Dendritic cell treated with granulocyte-macrophage colony-stimulating factor and Interleukin-4, amounts not matched to agents 40 ng/mL and 50 ng/mL, for 4 days (primary cell): ENCODE results near the gene MPDZ.

Source experiments
- H3K27ac Mint-ChIP-seq: one replicate; pipeline ENCODE4 v1.8.0; 2022; ENCODE audit warnings: mild to moderate bottlenecking, mixed read lengths
- H3K27me3 Mint-ChIP-seq: one replicate; pipeline ENCODE4 v1.8.0; 2022; ENCODE audit warnings: mild to moderate bottlenecking, mixed read lengths
- H3K36me3 Mint-ChIP-seq: one replicate; pipeline ENCODE4 v1.8.0; 2022; ENCODE audit warnings: low read depth, mixed read lengths
- H3K4me1 Mint-ChIP-seq: one replicate; pipeline ENCODE4 v1.8.0; 2022; ENCODE audit warnings: low read depth, mixed read lengths
- H3K4me3 Mint-ChIP-seq: one replicate; pipeline ENCODE4 v1.8.0; 2022; ENCODE audit warnings: mild to moderate bottlenecking, moderate library complexity, mixed read lengths
- H3K9me3 Mint-ChIP-seq: one replicate; pipeline ENCODE4 v1.8.0; 2022; ENCODE audit warnings: mixed read lengths
- intact Hi-C: fragments of 100-400 bp; cut with micrococcal nuclease; formaldehyde crosslinking; loops from one replicate; pipeline ENCODE4 v1.15.0; 2022

The MPDZ gene

DNA sequence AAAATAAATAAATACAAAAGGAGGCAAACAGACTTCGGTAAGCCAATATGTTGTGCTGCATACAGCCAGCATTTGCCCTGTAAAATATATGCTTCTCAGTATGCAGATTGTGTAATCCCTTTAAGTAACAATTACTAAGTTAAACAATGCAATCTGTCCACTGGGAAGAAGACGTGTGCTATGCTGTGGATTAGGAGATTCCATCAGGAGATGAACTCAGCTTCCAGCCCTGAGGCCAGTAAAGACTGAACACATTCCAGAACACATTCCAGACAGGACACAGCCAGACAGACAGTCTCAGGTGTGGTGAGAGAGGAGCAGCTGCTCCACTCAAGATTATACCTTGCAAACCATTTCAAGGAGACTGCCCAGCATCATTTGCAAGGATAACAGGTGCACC lies 97.8 kb downstream of the MPDZ start:
- Mint-ChIP-seq H3K4me1 (no peaks in the 10 kb centered on the region), H3K36me3 (no peaks in the 10 kb centered on the region), H3K9me3 (no peaks in the 10 kb centered on the region), H3K27ac (no peak overlapping the region), H3K27me3 (no peaks in the 10 kb centered on the region), H3K4me3 (no peak overlapping the region)
- intact Hi-C loops: no loop called here

GRCh38 chr9:13179257-13179656 lies 100.2 kb downstream of the MPDZ start:
- intact Hi-C loops: no loop called here
- no peaks in the 10 kb centered on the region for H3K9me3 Mint-ChIP-seq
- no peak overlapping the region for H3K4me3 Mint-ChIP-seq
- no peaks in the 10 kb centered on the region for H3K36me3 Mint-ChIP-seq
- no peak overlapping the region for H3K27ac Mint-ChIP-seq
- H3K27me3 Mint-ChIP-seq: no peaks in the 10 kb centered on the region
- no peaks in the 10 kb centered on the region for H3K4me1 Mint-ChIP-seq

DNA sequence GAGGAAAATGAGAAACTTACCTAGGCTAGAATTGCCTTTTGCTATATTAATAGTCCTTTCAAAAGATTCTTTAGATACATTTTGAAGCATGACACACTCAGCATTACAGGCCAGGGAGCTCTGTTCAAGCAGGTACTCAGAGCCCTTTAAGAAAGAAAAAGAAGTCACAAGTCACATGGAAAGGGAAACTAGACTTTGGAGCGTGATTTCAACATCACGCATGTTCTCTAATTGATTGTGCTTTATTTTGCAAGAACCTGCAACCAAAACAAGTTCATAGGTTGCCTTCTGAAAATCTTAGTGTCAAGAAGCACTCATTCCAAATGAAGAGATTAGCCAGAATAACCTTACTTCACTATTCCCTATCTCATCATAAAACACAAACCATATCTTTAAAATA lies 103.8 kb downstream of the MPDZ start:
- H3K36me3 Mint-ChIP-seq: no peaks in the 10 kb centered on the region

DNA sequence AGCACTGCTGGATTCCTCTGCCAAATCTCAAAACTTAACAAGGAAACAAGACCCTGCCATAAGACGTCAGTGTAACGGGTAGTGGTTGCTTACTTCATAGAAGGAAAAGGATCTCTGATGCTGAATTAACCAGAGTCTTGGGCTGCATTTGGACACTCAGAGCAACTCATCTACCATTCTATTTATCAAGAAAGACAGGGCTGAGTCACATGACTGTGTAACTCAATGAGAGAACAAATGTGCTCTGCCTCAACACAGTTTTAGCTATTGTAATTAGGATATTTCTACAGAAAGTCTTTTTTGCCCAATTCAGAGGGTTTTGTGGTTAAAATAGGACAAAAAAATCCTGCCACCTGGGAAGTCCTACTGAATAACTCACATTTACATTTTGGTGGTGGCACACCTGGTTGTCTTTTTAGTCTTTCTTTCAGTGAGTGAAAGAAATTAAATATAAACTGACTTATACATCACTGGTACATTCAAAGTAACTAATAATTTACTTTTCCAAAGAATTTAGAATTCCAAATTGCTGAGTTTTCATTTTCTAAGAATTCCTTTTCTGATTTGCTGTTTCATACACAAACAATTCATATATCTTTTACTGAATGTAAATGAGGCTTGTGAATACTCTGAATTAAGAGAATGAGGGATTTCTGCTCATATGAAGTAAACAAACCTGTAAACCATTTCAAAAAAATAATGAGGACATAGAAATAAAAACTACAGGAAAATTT lies 104.4 kb downstream of the MPDZ start:
- no peaks in the 10 kb centered on the region for H3K36me3 Mint-ChIP-seq
- no peaks in the 10 kb centered on the region for H3K4me1 Mint-ChIP-seq
- H3K9me3 Mint-ChIP-seq: no peaks in the 10 kb centered on the region
- intact Hi-C loops: no loop called here
- no peak overlapping the region for H3K4me3 Mint-ChIP-seq
- no peaks in the 10 kb centered on the region for H3K27me3 Mint-ChIP-seq
- no peak overlapping the region for H3K27ac Mint-ChIP-seq

More for the DNA sequence above, 103.8 kb downstream of the MPDZ start:
- Mint-ChIP-seq H3K9me3 (no peaks in the 10 kb centered on the region), H3K27ac (no peak overlapping the region), H3K4me3 (no peak overlapping the region), H3K27me3 (no peaks in the 10 kb centered on the region), H3K4me1 (no peaks in the 10 kb centered on the region)
- intact Hi-C loops: no loop called here

GRCh38 chr9:13173553-13173952 lies 105.9 kb downstream of the MPDZ start:
- no peak overlapping the region for H3K4me3 Mint-ChIP-seq
- H3K9me3 Mint-ChIP-seq: no peaks in the 10 kb centered on the region
- H3K4me1 Mint-ChIP-seq: no peaks in the 10 kb centered on the region
- intact Hi-C loops: no loop called here
- no peaks in the 10 kb centered on the region for H3K36me3 Mint-ChIP-seq
- H3K27ac Mint-ChIP-seq: no peak overlapping the region
- H3K27me3 Mint-ChIP-seq: no peaks in the 10 kb centered on the region

- Mint-ChIP-seq H3K9me3 (no peaks in the 10 kb centered on the region), H3K4me3 (no peak overlapping the region), H3K27ac (no peak overlapping the region), H3K27me3 (no peaks in the 10 kb centered on the region), H3K36me3 (no peaks in the 10 kb centered on the region), H3K4me1 (no peaks in the 10 kb centered on the region)
- intact Hi-C loops: no loop called here
These were observed 108.2 kb downstream of the MPDZ start for GRCh38 chr9:13171261-13171660.

DNA sequence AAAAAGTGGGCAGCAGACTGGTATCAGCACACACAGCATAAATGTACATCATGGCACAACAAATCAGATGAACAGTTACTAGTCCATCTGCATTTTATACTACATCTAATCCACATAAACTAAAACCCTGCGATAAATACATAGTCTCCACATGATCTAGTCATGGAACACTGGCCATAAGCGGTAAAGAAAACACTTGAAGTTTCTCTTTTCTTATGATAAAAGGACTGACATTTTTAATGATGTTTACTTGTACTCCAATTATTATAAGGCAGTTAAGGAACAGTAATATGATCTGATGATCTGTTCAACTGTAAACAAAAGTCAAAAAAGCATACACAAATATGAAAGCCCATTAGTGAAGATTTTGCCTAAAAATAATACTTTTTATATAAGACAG lies 112.5 kb downstream of the MPDZ start:
- no peaks in the 10 kb centered on the region for H3K4me1 Mint-ChIP-seq
- H3K27me3 Mint-ChIP-seq: no peaks in the 10 kb centered on the region
- H3K4me3 Mint-ChIP-seq: no peak overlapping the region
- H3K27ac Mint-ChIP-seq: no peak overlapping the region
- no peaks in the 10 kb centered on the region for H3K9me3 Mint-ChIP-seq
- intact Hi-C loops: no loop called here
- no peaks in the 10 kb centered on the region for H3K36me3 Mint-ChIP-seq

DNA sequence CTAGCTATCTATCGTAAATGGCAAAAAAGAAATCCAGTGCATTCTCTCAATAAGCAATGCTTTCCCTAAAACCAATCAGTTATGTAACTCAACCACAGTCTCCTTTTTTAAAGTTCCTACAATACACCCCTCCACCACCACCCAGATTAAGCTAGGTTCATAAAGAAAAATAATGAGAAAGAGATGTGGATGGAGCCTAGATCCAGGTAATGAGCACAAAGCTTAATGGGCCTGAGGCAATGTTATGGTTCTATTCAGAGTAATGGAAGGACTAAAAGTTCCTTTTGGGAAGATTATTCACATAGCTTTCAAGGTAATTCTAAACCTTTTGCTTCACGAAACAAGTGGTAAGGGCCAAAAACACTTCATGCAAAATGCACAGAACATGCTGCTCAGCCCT lies 113.5 kb downstream of the MPDZ start:
- intact Hi-C loops: no loop called here
- Mint-ChIP-seq H3K4me1 (no peaks in the 10 kb centered on the region), H3K4me3 (no peak overlapping the region), H3K27ac (no peak overlapping the region), H3K9me3 (no peaks in the 10 kb centered on the region), H3K36me3 (no peaks in the 10 kb centered on the region), H3K27me3 (no peaks in the 10 kb centered on the region)

- intact Hi-C loops: no loop called here
- Mint-ChIP-seq H3K36me3 (no peaks in the 10 kb centered on the region), H3K4me3 (no peak overlapping the region), H3K27me3 (no peaks in the 10 kb centered on the region), H3K4me1 (no peaks in the 10 kb centered on the region), H3K27ac (no peak overlapping the region), H3K9me3 (no peaks in the 10 kb centered on the region)
These were observed 114.1 kb downstream of the MPDZ start for GRCh38 chr9:13165236-13165945.

DNA sequence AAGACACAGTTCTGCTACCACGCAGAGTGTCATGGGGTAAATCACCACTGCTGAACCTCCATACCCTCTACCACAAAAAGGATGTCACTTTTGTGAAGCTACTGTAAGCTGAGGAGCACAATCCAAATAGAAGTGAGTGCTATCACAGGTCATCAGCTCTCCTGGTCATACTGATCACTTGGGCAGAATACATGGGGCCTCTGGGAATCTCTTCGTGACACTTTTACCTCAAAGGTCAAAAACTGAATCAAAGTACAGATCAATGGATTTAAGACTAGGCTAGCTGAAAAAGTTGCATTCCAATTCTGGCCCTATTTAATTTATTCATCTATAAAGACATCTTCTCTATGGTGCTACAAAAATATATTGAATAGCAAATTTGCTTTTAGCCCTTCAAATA lies 115.5 kb downstream of the MPDZ start:
- intact Hi-C loops: no loop called here
- no peaks in the 10 kb centered on the region for H3K9me3 Mint-ChIP-seq
- H3K27me3 Mint-ChIP-seq: no peaks in the 10 kb centered on the region

GRCh38 chr9:13163287-13163686 lies 116.2 kb downstream of the MPDZ start:
- Mint-ChIP-seq H3K36me3 (no peaks in the 10 kb centered on the region), H3K27me3 (no peaks in the 10 kb centered on the region), H3K9me3 (no peaks in the 10 kb centered on the region), H3K4me1 (no peaks in the 10 kb centered on the region), H3K27ac (no peak overlapping the region), H3K4me3 (no peak overlapping the region)
- intact Hi-C loops: no loop called here

More for the DNA sequence above, 115.5 kb downstream of the MPDZ start:
- H3K4me1 Mint-ChIP-seq: no peaks in the 10 kb centered on the region
- H3K36me3 Mint-ChIP-seq: no peaks in the 10 kb centered on the region
- H3K4me3 Mint-ChIP-seq: no peak overlapping the region
- H3K27ac Mint-ChIP-seq: no peak overlapping the region

DNA sequence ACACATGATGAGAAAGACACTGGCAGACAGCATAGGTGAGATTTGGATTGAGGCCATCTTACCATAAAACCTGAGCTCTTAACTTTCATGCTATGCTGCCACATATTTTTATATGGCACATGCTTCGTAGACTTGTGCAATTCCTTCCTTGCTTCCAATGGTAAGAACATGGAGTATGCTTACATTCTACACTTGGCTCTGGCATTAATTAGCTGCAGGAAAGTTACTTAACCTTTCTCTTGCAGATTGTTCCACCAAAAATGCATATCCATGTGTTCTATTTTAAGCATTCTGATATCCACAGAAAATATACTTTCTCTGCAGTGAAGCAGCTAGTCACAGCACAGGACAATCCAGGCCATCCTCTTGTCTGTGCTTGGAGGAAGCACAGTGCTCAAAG lies 119.4 kb downstream of the MPDZ start:
- intact Hi-C loops: no loop called here
- Mint-ChIP-seq H3K9me3 (no peaks in the 10 kb centered on the region), H3K4me3 (no peak overlapping the region), H3K36me3 (no peaks in the 10 kb centered on the region), H3K27me3 (no peaks in the 10 kb centered on the region), H3K27ac (no peak overlapping the region), H3K4me1 (no peaks in the 10 kb centered on the region)

GRCh38 chr9:13158986-13159385 lies 120.5 kb downstream of the MPDZ start:
- Mint-ChIP-seq H3K27me3 (no peaks in the 10 kb centered on the region), H3K4me1 (no peaks in the 10 kb centered on the region), H3K36me3 (no peaks in the 10 kb centered on the region)

DNA sequence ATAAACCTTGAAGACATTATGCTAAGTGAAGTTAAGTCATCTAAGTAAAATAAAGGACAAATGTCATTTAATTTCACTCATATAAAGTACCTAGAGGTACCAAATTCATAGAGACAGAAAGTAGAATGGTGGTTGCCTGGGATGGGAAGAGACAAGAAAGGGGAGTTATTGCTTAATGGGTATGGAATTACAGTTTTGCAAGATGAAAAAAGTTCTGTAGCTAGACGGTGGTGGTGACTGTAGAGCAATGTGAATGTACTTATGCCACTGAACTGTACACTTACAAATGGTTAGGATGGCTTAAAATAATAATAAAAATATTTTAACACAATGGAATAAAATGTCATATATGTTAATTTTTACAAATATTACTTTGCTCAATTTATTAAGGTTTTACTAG lies 128.0 kb downstream of the MPDZ start:
- Mint-ChIP-seq H3K9me3 (no peaks in the 10 kb centered on the region), H3K4me1 (no peaks in the 10 kb centered on the region), H3K4me3 (no peak overlapping the region), H3K36me3 (no peaks in the 10 kb centered on the region), H3K27ac (no peak overlapping the region), H3K27me3 (no peaks in the 10 kb centered on the region)
- intact Hi-C loops: no loop called here

More at GRCh38 chr9:13158986-13159385, 120.5 kb downstream of the MPDZ start:
- no peaks in the 10 kb centered on the region for H3K9me3 Mint-ChIP-seq
- no peak overlapping the region for H3K27ac Mint-ChIP-seq
- intact Hi-C loops: no loop called here
- H3K4me3 Mint-ChIP-seq: no peak overlapping the region

DNA sequence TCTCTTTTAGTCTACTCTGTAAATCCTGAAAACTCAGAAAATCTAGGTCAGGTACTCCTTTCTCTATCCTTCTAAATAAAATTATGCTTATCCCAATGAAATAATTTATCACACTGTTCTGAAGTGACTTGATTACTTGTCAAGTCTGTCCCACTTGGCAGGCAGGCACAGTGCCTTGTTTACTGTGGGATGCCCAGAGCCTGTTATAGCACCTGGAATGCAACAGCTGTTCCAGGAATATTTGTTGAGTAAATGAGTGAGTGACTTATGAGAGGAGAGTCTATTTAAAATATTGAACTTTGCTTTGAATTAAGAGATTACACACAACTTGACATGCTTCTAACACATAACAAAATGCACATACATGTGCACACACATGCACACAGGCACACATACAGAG lies 130.0 kb downstream of the MPDZ start:
- H3K27me3 Mint-ChIP-seq: no peaks in the 10 kb centered on the region
- intact Hi-C loops: no loop called here
- H3K27ac Mint-ChIP-seq: no peak overlapping the region

More for the DNA sequence above, 130.0 kb downstream of the MPDZ start:
- no peak overlapping the region for H3K4me3 Mint-ChIP-seq
- H3K9me3 Mint-ChIP-seq: no peaks in the 10 kb centered on the region
- H3K4me1 Mint-ChIP-seq: no peaks in the 10 kb centered on the region
- H3K36me3 Mint-ChIP-seq: no peaks in the 10 kb centered on the region
